NCI-H1694 treated with DMSO at 0.1 percent for 48 hours (cell line): ENCODE results near the gene TSKS.

Experiments
- DNase-seq: peaks from one replicate; lab custom pipeline; 2025; lab: John Stamatoyannopoulos, UW

TSKS gene

GRCh38 chr19:49763230-49763629 is at the start of gene TSKS:
TSKS (minus strand) TSS chr19:49763306; CDS start chr19:49763247, 59 bp downstream.
- no peak for DNase-seq

- no peak for DNase-seq
Observed at GRCh38 chr19:49812452-49812996, 49.4 kb upstream of the TSKS start.

GRCh38 chr19:49811328-49811727 is 48.2 kb upstream of the TSKS start:
- DNase-seq, result no peak

- DNase-seq, result no peak
Observed at GRCh38 chr19:49809941-49810389, 46.9 kb upstream of the TSKS start.

GRCh38 chr19:49809160-49809940 is 46.2 kb upstream of the TSKS start:
- peak; percentile 36 for DNase-seq

- DNase-seq, result peak; percentile 36
Observed at GRCh38 chr19:49808711-49809159, 45.6 kb upstream of the TSKS start.

- DNase-seq, result no peak
Observed at GRCh38 chr19:49807904-49808675, 45.0 kb upstream of the TSKS start.

GRCh38 chr19:49807058-49807903 is 44.2 kb upstream of the TSKS start:
- DNase-seq, result no peak

- DNase-seq, result no peak
Observed at GRCh38 chr19:49806620-49806959, 43.5 kb upstream of the TSKS start.

- no peak for DNase-seq
Observed at GRCh38 chr19:49805822-49806619, 42.9 kb upstream of the TSKS start.

- DNase-seq, result no peak
Observed at GRCh38 chr19:49803529-49803856, 40.4 kb upstream of the TSKS start.

GRCh38 chr19:49802836-49803528 is 39.9 kb upstream of the TSKS start:
- DNase-seq, result no peak

- DNase-seq, result peak; percentile 85
Observed at GRCh38 chr19:49801966-49802661, 39.0 kb upstream of the TSKS start.

- no peak for DNase-seq
Observed at GRCh38 chr19:49801401-49801888, 38.3 kb upstream of the TSKS start.

- DNase-seq, result no peak
Observed at GRCh38 chr19:49800771-49801170, 37.7 kb upstream of the TSKS start.

- DNase-seq, result no peak
Observed at GRCh38 chr19:49799798-49800376, 36.8 kb upstream of the TSKS start.

- DNase-seq, result no peak
Observed at GRCh38 chr19:49799271-49799797, 36.2 kb upstream of the TSKS start.

- no peak for DNase-seq
Observed at GRCh38 chr19:49798574-49798973, 35.5 kb upstream of the TSKS start.

GRCh38 chr19:49795615-49796014 is 32.5 kb upstream of the TSKS start:
- DNase-seq, result no peak

- no peak for DNase-seq
Observed at GRCh38 chr19:49793561-49793840, 30.4 kb upstream of the TSKS start.
